Measurements from ENCODE around the gene DEF6.

The DEF6 gene

DNA sequence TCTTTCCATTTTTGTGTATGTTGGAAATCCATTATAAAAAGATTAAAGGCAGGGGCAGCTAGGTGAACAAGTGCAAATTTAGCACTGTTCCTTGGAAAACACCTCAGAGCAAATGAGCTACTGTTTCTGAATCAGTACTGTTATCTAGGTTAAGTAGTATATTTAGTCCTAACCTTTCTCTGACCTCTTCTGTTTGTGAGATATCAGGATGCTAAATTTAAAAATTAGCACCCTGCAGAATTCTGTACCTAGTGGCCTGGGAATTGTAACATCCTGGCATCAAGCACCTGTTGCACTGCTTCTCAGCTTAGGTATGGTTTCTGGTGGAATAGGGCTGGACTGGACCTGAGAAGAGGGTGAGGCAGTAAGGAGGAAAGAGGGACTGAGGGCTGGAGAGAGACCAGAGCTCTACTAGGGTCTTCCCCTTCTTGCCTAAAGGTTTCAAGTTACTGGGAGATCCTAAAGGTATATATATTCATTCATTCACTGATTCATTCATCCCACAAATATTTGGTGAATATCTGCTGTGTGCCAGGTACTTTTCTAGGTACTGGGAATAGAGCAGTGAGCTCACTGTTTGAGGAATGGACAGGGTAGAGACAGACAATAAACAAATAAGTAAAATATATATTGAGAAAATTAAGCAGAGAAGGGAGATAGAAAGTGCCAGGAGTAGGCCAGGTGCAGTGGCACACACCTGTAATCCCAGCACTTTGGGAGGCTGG lies 32.9 kb upstream of the DEF6 start:
- POLR2A ChIA-PET = interaction anchor here (1.5 kb wide), 1 partner anchor 32 kb away, joined by 3 read pairs; no protein-coding TSS in a partner anchor

DNA sequence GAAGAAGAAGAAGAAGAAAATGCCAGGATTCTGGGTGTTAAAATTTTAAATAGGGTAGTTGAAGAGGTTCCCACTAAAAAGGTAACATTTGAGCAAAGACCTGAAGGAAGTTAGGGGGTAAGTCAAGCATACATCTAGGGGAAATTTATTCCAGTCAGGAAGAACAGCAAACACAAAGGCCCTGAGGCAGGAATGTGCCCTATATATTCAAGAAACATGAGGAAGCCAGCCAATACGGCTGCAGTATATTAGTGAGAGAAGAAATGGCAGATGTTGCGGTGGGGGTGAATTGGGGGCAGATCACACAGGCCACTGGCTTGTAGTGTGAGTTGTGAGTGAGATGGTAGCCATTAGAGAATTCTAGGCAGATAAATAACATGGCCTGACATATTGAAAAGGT lies 32.1 kb upstream of the DEF6 start:
- TF ChIP-seq, protein P1, sequence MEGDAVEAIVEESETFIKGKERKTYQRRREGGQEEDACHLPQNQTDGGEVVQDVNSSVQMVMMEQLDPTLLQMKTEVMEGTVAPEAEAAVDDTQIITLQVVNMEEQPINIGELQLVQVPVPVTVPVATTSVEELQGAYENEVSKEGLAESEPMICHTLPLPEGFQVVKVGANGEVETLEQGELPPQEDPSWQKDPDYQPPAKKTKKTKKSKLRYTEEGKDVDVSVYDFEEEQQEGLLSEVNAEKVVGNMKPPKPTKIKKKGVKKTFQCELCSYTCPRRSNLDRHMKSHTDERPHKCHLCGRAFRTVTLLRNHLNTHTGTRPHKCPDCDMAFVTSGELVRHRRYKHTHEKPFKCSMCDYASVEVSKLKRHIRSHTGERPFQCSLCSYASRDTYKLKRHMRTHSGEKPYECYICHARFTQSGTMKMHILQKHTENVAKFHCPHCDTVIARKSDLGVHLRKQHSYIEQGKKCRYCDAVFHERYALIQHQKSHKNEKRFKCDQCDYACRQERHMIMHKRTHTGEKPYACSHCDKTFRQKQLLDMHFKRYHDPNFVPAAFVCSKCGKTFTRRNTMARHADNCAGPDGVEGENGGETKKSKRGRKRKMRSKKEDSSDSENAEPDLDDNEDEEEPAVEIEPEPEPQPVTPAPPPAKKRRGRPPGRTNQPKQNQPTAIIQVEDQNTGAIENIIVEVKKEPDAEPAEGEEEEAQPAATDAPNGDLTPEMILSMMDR (IDR thresholded peaks at IDR 0.05; ENCODE audit: control extremely low read depth, extremely low read depth, low read depth, missing control alignments) = no peak
- CTCF ChIA-PET = interaction anchor here (1.2 to 1.7 kb wide), 3 partner anchors 25 to 471 kb away, joined by 3 to 9 read pairs (median 4); no protein-coding TSS in a partner anchor
- POLR2A ChIA-PET = no interaction called here
- DNase-seq (ENCODE audit: extremely low spot score) = no peak

More for the DNA sequence above, 32.9 kb upstream of the DEF6 start:
- TF ChIP-seq, protein P1 (IDR thresholded peaks at IDR 0.05; ENCODE audit: control extremely low read depth, extremely low read depth, low read depth, missing control alignments) = no peak
- CTCF ChIA-PET = interaction anchor here (0.9 to 1.7 kb wide), 6 partner anchors 15 to 471 kb away, joined by 3 to 9 read pairs (median 4); no protein-coding TSS in a partner anchor
- DNase-seq (ENCODE audit: extremely low spot score) = no peak

DNA sequence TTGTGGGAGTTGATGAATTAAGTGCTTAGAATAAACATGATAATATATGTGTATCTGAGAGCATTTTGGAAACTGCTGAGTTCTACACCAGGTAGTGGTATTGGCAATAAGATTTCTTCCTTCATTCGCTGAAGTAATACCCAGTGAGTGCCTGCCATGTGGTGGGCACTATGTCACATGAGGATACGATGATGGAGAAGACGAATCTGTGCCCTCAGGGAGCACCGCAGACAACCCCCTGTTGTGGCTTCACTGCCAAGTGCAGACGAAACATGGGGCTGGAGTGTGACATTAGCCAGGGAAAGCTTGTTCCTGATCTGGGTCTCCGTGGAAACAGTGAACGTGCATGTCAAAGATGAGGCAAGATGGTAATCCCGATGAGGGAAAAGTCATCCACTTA lies 30.2 kb upstream of the DEF6 start:
- ChIA-PET POLR2A (no interaction called here), CTCF (interaction anchor here (1.1 to 2.3 kb wide), 3 partner anchors 10 to 29 kb away, joined by 3 to 5 read pairs (median 4); no protein-coding TSS in a partner anchor)
- TF ChIP-seq, protein P1 (IDR thresholded peaks at IDR 0.05; ENCODE audit: control extremely low read depth, extremely low read depth, low read depth, missing control alignments) = no peak

DNA sequence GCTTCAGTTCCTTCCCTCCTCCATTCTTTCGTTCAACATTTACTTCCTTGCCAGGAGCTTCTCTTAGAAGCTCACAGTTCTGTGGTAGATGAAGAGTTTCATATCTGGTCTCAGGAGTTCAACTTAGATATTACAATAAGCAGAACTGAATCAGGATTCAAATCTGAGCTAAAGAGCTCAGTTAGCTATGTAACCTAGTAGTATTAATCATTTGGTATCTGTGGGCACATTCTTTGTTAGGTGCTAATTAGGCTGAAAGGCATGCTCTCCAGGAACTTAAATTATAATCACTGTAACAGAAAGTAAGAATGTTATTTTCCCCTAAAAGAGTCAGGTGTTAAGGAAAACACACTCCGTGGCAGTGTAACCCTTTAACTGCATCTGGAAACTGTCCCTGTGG lies 29.7 kb upstream of the DEF6 start:
- no peak for DNase-seq (ENCODE audit: extremely low spot score)
- CTCF ChIA-PET = interaction anchor here (1.1 to 2.3 kb wide), 5 partner anchors 10 to 63 kb away, joined by 3 to 5 read pairs (median 4); no protein-coding TSS in a partner anchor
- POLR2A ChIA-PET = no interaction called here
- TF ChIP-seq, protein P1 (IDR thresholded peaks at IDR 0.05; ENCODE audit: control extremely low read depth, extremely low read depth, low read depth, missing control alignments) = no peak

More for the DNA sequence above, 30.2 kb upstream of the DEF6 start:
- no peak for DNase-seq (ENCODE audit: extremely low spot score)

- ChIA-PET CTCF (no interaction called here), POLR2A (no interaction called here)
- TF ChIP-seq, protein P1 (IDR thresholded peaks at IDR 0.05; ENCODE audit: control extremely low read depth, extremely low read depth, low read depth, missing control alignments) = no peak
- DNase-seq (ENCODE audit: extremely low spot score) = no peak
Observed at GRCh38 chr6:35272005-35272404, 25.6 kb upstream of the DEF6 start.

DNA sequence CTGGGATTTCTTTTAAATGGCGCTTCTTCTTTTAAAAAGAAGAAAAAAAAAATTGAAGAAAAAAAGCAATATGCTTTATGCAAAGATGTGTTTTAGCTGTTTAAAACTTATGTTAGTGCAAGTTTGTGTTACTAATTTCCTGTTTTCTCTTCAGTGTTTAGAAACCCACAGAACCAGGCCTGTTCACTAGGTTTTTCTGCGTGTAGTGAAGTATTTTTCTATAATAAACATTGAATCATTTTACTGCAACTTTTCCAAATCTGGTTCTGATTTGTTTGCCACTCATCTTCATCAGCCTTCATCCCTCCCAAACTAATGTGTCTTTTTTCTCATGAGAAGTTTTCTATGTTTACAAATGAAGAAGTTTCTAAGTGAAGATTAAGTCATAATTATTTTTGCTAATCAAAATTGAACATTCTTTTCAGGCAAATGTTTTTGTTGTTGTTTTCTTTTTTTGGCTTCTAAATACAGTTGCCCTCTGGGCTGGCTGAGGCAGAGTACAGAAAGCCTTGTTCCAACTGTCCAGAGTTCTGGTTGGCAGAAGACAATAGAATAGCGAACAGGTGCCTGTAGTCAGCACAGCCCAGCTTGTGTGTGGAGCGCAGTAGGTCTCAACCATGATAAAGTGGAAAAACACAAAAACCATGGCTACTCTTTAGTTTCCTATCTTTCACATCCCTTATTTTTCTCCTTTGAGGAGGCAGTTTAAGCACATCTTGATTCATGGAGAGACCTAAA lies 23.6 kb upstream of the DEF6 start:
- ChIA-PET POLR2A (no interaction called here), CTCF (interaction anchor here (1.1 kb wide), 1 partner anchor 24 kb away, joined by 3 read pairs; the partner anchor contains the start of gene DEF6)
- TF ChIP-seq, protein P1 (IDR thresholded peaks at IDR 0.05; ENCODE audit: control extremely low read depth, extremely low read depth, low read depth, missing control alignments) = no peak
- no peak for DNase-seq (ENCODE audit: extremely low spot score)

All from GM10248 (cell line).